HG03135 (cell line): ENCODE measurements around the gene WNT7B.

Source experiments
- ATAC-seq: cut with Tn5 transposase; IDR thresholded peaks from one replicate; pipeline ENCODE4 v1.9.1; 2021; ENCODE audit warnings: mild to moderate bottlenecking, moderate library complexity; ENCODE audit not compliant: unreplicated experiment

The WNT7B gene

DNA sequence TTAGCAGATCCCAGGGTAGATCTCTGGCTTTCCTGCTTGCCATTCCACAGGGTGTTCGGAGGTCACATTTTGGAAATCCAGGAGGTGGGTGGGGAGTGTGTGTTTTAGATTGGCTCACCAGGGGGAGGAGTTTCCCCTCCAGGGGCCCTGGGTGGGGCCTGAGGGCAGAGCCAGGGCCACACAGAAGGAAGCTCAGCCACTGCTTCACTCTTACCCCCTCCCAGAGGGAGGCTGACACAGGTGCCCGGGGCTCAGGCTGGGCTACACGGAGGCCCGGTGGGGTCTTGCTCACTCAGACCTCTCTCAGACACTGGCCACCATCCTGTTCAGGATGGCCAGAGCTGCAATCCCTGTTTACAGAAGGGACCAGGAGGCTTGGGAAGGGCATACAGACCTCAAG lies 2.5 kb downstream of the WNT7B start:
- ATAC-seq = no peak

DNA sequence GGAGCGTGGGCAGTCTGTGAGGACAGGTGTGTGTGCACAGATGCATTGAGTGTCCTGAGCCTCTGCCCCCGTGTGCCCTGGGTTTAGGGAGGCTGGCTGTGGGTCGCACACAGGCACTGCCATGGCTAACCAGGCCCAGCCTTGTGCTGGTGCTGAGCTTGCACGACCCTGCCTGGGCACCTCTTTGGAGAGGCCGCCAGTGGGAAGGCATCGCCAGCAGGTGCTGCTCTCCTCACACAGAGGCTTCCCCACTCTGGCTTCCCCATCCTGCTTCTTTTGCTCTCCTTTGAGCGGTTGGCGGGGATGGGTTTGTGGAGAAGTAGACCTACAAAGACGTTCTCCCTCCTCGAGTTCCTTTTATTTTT lies 4.1 kb downstream of the WNT7B start:
- no peak for ATAC-seq

DNA sequence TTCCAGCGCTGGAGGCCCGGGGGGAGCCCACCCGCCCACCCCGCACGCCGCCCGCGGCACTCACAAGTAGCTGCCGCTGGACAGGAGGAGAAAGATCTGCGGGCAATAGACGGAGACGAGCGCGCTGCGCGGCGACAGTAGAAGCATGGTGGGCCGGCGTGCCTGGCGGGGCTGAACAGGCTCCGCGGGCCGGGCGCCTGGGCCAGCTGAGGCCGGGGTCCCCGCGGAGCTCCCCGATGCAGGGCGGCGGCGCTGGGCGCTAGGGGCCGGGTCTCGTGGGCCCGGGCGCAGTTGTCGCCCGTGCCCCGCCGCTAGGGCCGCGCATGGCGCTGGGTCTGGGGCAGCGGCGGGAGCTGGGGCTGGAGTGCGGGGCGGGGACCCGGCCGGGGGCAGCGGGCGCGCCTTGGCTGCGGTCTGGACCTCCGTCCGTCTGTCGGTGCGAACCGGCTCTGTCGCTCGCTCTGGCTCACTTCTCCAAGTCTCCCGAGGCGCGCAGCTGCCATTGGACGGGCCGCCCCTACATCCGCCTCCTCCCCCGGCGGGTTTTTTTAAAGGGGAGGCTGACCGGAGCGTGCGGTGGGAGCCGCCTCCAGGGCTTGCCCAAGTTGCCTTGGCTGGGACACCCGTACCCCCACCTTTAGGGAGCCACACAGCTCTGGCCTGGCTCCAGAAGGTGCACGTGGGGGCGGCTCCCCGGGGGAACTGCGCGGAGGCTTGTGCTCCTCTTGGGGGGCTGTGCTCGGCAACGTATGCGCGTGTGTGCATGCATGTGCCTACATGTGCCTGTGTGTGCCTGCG lies 4.7 kb downstream of the WNT7B start:
- ATAC-seq = no peak

DNA sequence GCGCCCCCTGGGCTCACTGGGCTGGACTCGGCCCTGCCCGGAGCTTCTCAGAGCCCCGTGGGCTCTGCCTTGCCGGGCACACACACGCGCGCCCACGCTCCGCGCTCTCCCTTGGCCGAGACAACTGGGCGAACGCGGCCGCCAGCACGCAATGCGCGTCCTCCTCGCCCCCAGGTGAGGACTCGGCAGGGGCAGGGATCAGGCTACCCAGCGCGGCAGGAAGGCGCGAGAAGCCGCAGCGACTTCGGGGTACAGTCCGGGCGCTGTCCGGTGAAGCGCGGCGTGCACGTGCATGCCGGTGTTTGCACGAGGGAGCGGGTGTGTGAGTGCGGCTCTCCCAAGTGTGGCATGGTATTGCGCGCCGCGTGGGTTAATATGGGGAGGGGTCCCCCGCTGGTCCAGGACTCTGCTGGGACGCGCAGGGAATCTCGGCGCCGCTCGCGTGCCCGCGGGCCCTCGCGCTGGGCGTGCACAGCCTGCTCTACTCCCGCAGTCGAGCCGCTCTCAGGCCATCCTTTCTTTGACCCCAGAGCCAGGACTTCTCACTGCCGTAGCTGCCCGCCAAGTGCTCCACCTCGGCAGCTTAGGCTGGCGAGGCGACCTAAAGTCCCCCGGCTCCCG lies 5.4 kb downstream of the WNT7B start:
- no peak for ATAC-seq

DNA sequence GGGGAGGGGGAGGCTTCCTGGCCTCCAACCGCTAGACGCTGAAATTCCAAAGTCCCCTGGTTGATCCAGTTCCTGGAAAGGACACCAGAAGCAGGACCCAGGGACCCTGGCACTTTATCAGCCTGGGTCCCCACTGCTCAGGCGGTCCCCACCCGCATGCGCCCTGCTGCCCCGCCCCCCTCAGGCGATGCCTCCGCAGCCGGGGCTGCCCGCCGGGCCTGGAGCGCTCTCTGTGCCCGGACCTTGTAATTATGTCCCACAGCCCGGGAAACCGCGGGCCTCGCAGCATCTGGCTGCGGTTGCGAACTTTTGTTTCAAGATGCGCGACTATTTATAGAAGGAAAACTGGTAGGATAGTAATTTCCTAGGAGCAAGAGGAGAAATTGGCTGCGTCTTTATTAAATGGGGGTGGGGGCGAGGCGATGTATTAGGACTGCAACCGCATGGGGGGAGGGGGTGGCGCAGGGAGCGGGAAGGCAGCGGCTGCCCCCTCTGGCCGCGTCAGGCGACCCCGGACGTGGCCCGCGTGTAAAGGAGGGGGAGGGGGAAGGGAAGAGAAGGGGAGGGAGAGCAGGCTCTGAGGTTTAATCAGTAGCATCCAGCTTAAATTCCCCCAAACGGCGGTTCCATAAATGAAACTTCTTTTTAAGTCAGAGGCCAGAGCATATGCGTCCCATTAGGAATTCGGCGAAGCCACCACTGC lies 6.1 kb downstream of the WNT7B start:
- ATAC-seq = no peak

DNA sequence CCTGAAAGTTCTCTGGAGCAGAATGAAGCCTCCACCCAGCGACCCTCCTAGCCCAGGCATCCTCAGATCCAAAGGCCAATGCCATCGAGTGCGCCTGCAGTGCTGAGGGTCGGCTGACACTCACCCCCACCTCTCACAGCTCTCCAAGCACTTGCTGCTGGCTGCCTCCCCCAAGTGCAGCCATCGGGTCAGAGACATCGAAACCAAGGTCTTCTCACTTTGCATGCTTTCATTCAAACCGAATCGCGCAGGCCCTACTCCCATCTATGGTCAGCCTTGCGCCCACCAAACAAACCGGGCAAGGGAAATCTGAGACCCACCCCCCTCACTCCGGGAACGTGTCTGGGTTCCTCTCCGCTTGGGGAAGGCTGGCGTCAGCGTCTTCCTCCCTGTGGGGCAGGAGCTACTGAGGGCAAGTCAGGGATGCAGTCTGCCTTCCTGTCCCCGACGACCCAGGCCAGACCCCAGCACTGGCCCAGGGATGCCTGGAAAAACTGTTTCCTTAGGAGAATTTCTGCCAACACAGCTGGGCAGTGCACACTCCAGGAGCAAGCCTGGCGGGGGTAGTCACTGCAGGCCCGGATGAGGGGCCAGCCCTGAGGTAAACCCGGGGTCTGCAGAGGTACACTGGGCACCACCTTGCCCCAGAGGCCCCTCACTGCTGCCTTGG lies 7.0 kb downstream of the WNT7B start:
- no peak for ATAC-seq

DNA sequence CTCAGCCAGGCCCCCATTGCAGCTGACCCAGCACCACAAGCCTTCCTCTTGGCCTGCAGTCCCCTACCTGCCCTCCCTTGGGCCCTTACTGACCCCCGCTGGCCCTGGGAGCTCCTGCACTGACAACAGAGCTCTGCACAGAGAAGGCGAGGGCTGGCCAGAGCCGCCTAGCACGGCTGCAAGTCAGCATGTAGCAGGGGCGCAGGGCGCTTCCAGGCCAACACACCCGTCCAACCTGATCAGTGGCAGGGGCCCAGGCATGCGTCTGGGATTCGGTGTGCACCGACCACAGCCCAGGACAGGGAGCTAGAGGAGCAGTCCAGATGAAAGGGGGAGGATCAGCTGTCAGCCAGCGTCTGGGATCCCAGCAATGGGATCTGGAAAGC lies 7.6 kb downstream of the WNT7B start:
- ATAC-seq = no peak

DNA sequence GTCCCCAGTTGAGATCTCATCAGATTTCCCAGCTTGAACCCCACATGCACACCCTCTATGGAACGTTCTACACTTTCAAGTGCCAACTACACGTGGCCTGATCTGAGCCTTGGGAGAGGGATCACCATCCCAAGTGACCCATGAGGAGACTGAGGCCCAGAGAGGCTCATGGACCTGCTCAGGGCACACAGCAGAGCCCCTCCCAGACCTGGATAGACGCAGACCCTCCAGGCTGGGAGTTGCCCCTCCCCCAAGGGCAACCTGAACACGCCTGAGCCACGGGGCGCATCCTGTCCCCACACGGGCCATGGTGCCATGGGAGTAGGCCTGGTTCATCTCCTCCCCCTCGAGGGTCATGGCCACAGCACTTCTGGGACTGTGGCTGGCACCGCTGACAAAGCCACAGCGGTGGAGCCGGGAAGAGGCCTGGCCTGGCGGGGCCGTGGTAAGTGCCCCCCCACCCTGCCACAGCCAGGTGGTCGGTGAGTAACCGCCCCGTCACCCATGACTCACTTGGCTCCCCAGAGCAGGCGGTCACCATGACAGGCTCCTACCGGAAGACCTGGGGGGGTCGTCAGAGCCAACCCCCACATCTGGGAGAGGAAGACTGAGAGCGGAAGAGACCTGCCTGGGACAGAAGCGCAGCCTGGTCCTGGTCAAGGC lies 8.1 kb downstream of the WNT7B start:
- no peak for ATAC-seq

DNA sequence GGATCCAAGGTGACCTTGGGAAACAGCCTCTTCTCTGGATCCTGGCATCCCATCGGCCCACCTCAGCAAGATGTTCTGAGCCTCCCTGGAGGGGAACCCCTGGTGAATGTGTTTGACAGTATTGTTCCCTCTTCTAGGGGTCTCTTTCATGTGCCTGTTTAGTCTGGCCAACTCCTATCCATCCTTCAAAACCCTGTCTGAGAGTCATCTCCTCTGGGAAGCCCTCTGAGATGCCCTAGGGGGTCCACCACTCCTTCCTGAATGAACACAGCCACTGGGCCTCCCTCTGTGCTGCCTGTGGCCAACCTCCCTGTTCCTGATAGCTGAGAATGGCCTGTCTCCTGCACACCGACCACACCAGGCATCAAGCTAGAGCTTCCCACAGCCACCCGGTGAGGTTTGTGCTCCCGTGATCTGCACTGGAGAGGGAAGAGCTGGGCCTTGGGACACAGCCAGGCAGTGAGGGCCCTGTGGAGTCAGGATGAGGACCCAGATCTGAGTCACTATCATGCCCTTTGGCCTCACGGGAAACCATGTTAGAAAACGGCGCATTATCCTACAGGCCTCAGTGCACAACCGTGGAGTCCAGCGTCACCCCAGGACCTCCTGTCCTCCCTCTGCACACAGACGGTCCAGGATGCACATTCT lies 8.8 kb downstream of the WNT7B start:
- no peak for ATAC-seq

DNA sequence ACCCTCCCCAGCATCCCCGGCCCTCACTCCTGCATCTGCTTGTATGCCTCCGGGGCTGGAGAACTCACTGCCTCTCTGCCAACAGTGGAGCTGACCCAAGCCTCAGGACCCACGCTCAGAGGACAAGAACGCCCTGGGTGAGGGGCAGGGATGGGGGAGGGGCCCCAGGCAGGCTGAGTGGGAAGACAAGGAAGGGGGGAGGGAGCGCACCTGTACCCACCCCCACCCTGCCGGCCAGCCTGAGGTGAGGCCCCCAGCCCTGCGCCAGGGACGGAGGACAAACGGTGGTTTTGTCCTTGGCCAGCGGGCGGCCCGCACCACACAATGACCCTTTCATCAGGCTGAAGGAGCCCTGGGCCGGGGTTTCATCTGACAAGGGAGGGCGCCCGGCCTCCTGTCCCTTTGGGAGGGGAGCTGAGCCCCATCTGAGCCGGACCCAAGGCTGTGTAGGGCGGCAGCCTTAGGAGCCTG lies 10.0 kb downstream of the WNT7B start:
- ATAC-seq = no peak

DNA sequence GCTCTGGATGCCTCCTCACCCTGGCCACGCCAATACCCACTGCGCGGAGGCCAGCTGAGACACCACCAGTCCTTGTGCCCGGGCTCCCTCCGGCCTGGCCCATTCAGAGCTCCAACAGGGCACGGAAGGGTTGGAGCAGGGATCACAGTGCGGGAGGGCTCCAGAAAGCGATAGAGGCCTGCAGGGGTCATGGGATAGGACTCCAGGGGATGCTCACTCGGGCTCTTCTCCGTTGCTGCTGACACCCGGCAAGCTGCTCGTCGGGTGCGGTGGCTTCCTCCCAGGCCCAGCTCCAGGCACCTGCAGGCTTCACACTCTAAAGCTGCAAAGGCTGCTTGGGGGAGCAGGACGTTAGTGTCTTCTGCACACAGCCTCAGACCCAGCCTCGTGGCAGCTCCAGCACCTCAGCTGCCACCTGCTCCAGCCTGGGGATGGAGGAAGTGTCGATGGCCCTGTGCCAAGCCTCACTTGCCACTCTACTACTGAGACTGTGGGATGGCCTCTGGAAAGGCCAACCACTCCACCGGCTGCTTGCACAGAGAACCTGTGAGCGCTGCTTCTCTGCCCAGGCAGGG lies 10.6 kb downstream of the WNT7B start:
- no peak for ATAC-seq

DNA sequence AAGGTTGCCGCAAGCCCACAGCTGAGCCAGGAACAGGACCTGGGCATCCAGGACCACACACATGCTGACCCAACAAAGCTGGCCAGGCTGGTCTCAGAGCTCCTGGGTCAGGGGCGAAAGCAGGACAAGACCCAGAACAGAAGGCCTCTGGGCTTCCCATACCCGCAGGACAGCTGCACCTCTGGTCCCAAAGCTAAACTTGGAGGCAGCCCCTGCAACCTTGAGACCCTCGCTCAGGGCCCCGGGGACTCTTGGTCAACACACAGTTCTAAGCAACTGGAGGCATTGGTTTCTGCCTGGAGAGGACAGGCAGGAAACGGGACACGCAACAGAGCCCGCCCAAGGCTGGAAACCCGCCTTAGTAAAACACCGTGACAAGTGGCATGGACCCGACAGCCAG lies 11.4 kb downstream of the WNT7B start:
- ATAC-seq = no peak

DNA sequence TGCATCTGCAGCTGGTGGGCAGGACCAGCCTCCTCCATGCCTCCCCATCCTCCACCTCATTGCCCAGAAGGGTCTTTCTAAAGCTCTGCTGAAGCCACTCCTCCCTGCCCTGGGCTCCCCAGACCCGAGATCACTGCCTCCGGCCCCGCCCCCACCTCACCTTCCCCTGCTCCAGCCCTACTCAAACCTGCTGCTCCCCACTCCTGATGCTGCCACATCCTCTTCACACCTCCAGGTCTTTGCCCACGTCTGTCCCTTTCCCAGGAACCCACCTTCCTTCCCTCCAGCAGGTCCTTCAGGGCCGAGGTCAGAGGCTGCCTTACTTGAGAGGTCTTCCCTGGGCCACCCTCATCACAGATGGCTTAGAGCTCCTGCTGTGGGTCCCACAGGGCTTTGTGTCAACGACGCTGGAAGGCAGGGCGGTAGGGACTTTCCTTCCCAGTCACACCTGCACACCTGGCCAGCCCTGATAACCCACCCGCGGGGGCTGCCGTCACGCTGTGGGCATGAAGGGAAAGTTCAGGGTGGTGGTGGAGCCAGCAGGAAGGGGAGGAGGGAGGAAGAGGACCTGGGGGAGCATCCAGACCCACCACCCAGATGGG lies 11.9 kb downstream of the WNT7B start:
- ATAC-seq = no peak

DNA sequence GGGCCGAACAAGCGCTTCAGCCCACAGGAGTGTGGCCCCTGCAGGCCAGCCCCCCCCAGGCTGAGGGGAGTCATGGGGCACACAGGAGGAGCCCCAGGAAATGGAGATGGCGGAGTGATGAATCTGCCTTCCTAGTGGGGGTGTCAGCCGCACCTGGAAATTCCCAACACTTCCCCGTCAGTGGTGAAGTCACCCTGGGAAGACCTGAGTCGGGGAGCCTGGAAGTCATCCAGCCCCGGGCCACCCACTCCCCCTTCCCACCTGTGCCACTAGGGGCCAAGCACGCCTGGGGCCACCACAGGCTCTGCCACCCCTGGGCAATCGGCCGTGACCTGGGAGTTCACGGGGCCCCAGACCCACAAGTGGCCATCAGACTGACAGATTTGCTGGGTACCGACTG lies 12.6 kb downstream of the WNT7B start:
- ATAC-seq = no peak

DNA sequence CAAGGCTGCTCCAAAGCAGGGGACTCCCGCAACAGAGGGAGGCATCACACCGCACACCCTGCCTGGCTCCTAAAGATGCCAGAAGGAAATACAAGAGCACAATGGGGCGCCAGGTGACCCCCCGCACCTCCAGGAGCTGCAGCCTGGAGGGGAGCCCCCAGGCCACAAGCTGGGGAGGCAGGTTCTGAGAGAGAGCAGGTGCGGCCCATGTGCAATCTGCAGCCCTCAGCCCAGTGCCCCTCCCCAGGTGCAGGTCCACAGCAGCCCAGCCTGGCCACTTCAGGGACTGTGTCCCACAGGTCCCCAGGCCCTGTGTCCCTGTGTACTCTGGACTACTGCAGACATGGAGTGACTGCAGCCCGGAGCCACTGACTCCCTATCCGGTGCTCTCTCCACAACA lies 13.1 kb downstream of the WNT7B start:
- ATAC-seq = no peak

DNA sequence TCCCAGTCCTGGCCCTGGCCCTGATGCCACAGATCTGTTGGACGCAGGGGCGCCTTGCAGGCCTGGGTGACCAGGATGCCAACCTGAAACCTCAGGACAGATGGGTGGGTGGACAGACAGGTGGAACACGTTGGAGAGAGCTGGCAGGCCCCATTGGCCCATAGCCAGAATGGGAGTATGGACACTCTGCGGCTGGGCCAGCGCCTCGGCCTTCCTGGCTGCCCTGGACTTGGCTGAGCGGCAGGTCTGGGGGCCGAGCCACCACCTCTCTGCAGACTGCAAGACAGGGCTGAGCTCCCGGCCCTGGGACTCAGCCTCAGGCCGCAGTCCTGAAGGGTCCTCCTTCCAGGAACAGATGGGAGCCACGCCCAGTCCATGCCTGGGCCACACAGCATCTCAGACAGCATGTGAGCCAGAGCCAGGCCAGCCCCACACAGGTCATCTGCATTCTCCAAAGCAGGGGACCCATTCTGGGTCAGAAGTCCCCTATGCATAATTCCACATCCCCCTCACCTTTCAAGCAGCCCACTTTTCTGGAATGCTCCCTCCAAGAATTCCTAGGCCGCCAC lies 14.1 kb downstream of the WNT7B start:
- ATAC-seq = no peak

DNA sequence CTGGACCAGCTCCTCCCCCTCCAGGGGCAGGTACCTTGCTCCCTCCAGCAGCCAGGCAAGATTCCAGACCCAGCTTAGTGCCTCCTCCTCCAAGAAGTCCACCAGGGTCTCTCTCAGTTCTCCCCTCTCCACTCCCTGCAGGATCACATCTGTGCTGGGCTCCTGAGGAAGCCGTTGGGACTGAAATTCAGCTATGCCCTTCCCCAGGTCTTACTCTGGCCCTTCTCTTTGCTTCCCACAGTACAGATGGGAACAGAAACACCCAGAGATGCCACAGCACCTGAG lies 14.6 kb downstream of the WNT7B start:
- no peak for ATAC-seq

DNA sequence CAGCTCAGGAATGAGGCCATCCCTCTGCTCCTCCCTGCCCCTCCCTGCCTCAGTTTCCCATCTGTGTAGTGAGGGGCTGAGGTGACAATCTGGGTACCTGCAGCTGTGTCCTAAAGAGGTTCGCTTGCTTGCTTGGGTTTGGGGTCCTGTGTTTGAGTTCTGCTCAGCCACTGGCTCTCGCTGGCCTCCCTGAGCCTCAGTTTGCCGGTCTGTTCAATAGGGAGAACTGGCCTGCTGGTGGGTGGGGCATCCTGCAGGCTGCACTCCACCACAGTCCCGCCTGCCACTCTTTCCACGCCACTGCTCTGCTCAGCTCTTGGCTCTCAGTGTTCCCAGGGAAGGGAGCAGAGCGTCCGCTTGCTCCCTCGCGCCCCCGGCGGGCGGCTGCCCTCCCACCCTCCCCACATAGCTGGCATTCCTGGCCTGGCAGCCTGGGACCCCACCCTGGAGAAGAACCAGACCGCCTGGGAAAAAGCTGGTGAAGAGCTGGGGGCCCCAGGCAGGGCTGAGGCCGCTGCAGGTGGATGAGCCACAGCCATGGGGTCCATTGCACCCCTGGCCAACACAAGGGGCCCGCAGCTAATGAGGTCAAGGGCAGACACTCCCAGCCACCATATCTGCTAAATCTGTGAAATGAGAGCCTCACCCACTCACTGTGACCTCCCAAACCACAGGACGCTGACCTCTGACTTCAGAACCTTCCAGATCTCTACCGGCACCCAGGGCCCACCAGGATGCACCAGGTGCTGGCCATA lies 15.1 kb downstream of the WNT7B start:
- ATAC-seq = no peak
